ENCODE results near the gene NRIP2.

DNA sequence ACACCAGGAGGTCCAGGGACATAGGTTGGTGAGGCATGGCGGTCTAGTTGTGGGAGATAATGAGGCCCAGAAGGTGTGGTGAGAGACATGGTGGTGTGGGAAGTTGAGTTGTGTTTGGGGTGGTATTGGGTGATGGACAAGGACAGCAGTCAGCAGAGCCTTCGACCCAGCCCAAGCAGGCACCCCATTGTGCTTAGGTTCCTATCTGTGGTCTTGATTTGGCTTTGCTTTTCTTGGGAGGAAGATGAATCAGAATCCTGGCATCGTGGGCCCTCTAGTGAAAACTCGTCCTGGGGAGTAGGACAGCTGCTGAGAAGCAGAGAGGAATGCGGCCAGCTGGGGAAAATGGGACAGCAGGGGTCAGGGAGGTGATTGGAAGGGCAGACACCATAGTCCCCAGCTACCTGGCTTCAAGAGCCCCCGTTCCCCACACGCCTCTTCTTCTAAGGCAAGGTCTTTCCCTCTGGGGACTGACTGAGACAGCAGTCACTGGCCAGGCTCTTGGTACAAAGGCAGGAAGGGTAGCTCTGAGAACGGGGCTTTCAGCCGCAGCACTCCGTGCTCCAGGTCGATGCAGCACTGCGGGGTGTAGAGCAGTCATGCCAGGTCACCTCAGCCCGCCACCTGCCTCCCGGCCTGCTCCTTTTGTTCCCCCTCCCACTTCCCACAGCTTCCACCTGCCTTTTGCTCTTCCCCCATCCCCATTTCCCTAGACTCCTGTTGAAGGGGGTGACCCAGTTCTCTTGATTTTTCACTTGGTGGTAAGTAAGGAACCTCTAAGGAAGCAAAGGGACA is 7.9 kb downstream of the NRIP2 start:
- TF ChIP-seq, protein P1, sequence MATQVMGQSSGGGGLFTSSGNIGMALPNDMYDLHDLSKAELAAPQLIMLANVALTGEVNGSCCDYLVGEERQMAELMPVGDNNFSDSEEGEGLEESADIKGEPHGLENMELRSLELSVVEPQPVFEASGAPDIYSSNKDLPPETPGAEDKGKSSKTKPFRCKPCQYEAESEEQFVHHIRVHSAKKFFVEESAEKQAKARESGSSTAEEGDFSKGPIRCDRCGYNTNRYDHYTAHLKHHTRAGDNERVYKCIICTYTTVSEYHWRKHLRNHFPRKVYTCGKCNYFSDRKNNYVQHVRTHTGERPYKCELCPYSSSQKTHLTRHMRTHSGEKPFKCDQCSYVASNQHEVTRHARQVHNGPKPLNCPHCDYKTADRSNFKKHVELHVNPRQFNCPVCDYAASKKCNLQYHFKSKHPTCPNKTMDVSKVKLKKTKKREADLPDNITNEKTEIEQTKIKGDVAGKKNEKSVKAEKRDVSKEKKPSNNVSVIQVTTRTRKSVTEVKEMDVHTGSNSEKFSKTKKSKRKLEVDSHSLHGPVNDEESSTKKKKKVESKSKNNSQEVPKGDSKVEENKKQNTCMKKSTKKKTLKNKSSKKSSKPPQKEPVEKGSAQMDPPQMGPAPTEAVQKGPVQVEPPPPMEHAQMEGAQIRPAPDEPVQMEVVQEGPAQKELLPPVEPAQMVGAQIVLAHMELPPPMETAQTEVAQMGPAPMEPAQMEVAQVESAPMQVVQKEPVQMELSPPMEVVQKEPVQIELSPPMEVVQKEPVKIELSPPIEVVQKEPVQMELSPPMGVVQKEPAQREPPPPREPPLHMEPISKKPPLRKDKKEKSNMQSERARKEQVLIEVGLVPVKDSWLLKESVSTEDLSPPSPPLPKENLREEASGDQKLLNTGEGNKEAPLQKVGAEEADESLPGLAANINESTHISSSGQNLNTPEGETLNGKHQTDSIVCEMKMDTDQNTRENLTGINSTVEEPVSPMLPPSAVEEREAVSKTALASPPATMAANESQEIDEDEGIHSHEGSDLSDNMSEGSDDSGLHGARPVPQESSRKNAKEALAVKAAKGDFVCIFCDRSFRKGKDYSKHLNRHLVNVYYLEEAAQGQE (IDR thresholded peaks at IDR 0.05; ENCODE audit: insufficient read depth in 1 of 2, low read depth in 2 of 2, low read length in 1 of 2), result no peak
- TF ChIP-seq SIN3A (IDR thresholded peaks at IDR 0.05; ENCODE audit: borderline replicate concordance, insufficient read depth, low read depth, low read length) (no peak), POLR2AphosphoS5 (IDR thresholded peaks at IDR 0.05; ENCODE audit: low read depth, low read length) (no peak), TCF7L2 (IDR thresholded peaks at IDR 0.05; ENCODE audit: low read depth, low read length) (no peak)
- TF ChIP-seq, protein P2, sequence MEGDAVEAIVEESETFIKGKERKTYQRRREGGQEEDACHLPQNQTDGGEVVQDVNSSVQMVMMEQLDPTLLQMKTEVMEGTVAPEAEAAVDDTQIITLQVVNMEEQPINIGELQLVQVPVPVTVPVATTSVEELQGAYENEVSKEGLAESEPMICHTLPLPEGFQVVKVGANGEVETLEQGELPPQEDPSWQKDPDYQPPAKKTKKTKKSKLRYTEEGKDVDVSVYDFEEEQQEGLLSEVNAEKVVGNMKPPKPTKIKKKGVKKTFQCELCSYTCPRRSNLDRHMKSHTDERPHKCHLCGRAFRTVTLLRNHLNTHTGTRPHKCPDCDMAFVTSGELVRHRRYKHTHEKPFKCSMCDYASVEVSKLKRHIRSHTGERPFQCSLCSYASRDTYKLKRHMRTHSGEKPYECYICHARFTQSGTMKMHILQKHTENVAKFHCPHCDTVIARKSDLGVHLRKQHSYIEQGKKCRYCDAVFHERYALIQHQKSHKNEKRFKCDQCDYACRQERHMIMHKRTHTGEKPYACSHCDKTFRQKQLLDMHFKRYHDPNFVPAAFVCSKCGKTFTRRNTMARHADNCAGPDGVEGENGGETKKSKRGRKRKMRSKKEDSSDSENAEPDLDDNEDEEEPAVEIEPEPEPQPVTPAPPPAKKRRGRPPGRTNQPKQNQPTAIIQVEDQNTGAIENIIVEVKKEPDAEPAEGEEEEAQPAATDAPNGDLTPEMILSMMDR (IDR thresholded peaks at IDR 0.05), result no peak

Measured in Panc1 (cell line).